H1 (cell line): ENCODE data around the gene SMPDL3B. TPM values are rescaled to one million over a fixed set of nuclear protein-coding genes. Genes with fewer than 3 reads are reported as not detected.

Experiments used
- ATF3 ChIP-seq: IDR thresholded peaks from 2 replicates; pipeline ENCODE4 v1.6.1; 2011; ENCODE audit warnings: low read depth, mild to moderate bottlenecking, low read length; ENCODE audit not compliant: insufficient read depth
- BCL11A ChIP-seq, 2 experiments: IDR thresholded peaks; one replicate each; pipeline ENCODE4 v1.6.1; 2011; ENCODE audit warnings: low read depth in 2 of 2, low read length in 2 of 2, mild to moderate bottlenecking in 2 of 2
- BRCA1 ChIP-seq: IDR thresholded peaks from 2 replicates; pipeline ENCODE4 v1.6.1; 2012; ENCODE audit warnings: low read depth, low read length, improper control_type of control experiment
- CBX5 ChIP-seq: fragments of 300-800, 300-1000 bp; sonication (generic); IDR thresholded peaks from 2 replicates; pipeline ENCODE4 v1.7.1; 2016; ENCODE audit warnings: antibody characterized with exemption, low read length, low read depth
- CEBPB ChIP-seq: IDR thresholded peaks from 2 replicates; pipeline ENCODE4 v1.6.1; 2012; ENCODE audit warnings: low read depth, low read length
- CTCF ChIP-seq, 3 experiments: IDR thresholded peaks; 1 replicate in 2 of 3; 2 replicates in 1 of 3; pipeline versions ENCODE4 v1.5.1 to v1.6.1; 2011; ENCODE audit warnings: low read length in 3 of 3, mild to moderate bottlenecking in 3 of 3, inconsistent platforms in 2 of 3, low read depth in 1 of 3, moderate library complexity in 1 of 3; ENCODE audit not compliant: insufficient read depth in 1 of 3; ENCODE audit errors: control extremely low read depth in 1 of 3
- FOSL1 ChIP-seq: IDR thresholded peaks from 2 replicates; pipeline ENCODE4 v1.6.1; 2011; ENCODE audit warnings: mild to moderate bottlenecking, low read depth, low read length, moderate library complexity; ENCODE audit not compliant: insufficient read depth
- KDM5A ChIP-seq: fragments of 200-600 bp; IDR thresholded peaks from 2 replicates; pipeline ENCODE4 v1.7.1; 2012; ENCODE audit warnings: mild to moderate bottlenecking, low read length, inconsistent platforms, mixed read lengths
- NRF1 ChIP-seq: IDR thresholded peaks from 2 replicates; pipeline ENCODE4 v1.6.1; 2011; ENCODE audit warnings: mild to moderate bottlenecking, low read depth, low read length, improper control_type of control experiment
- PHF8 ChIP-seq: fragments of 200-600 bp; sonication (generic); conservative IDR thresholded peaks from 2 replicates; pipeline ENCODE4 v1.7.1; 2012; ENCODE audit warnings: low read depth, mild to moderate bottlenecking, inconsistent platforms, low read length, moderate library complexity
- POLR2AphosphoS5 ChIP-seq: IDR thresholded peaks from 2 replicates; pipeline ENCODE4 v1.6.1; 2011; ENCODE audit warnings: low read depth, low read length
- POU5F1 ChIP-seq: IDR thresholded peaks from 2 replicates; pipeline ENCODE4 v1.6.1; 2011; ENCODE audit warnings: low read depth, mild to moderate bottlenecking, low read length, moderate library complexity
- RFX5 ChIP-seq: IDR thresholded peaks from 2 replicates; pipeline ENCODE4 v1.6.1; 2011; ENCODE audit warnings: low read depth, low read length, improper control_type of control experiment, borderline replicate concordance
- RNF2 ChIP-seq: fragments of 200-900, 300-1000 bp; sonication (generic); IDR thresholded peaks from 2 replicates; pipeline ENCODE4 v1.7.1; 2016; ENCODE audit warnings: borderline replicate concordance, low read depth, mild to moderate bottlenecking, antibody characterized with exemption, low read length; ENCODE audit not compliant: poor library complexity, severe bottlenecking; ENCODE audit errors: missing control alignments
- RXRA ChIP-seq: IDR thresholded peaks from 2 replicates; pipeline ENCODE4 v1.6.1; 2011; ENCODE audit warnings: low read depth, mild to moderate bottlenecking, low read length, moderate library complexity; ENCODE audit not compliant: insufficient read depth
- SAP30 ChIP-seq: fragments of 300-600 bp; sonication (generic); IDR thresholded peaks from 2 replicates; pipeline ENCODE4 v1.7.1; 2012; ENCODE audit warnings: low read length, moderate library complexity, mild to moderate bottlenecking, inconsistent platforms; ENCODE audit not compliant: insufficient read depth, insufficient replicate concordance
- SIN3A ChIP-seq, 2 experiments: IDR thresholded peaks in 1 of 2; conservative IDR thresholded peaks in 1 of 2; 2 replicates each; pipeline ENCODE4 v1.6.1; 2011 to 2012; ENCODE audit warnings: low read length in 2 of 2, improper control_type of control experiment in 1 of 2, low read depth in 1 of 2, mild to moderate bottlenecking in 1 of 2
- TBP ChIP-seq: IDR thresholded peaks from 2 replicates; pipeline ENCODE4 v1.6.1; 2011; ENCODE audit warnings: low read depth, low read length, improper control_type of control experiment
- polyA plus RNA-seq, 7 experiments: library from polyadenylated mRNA; depleted of rRNA in 3 of 7; stranded (reverse) in 5 of 7; unstranded in 2 of 7; fragments of >200 nt in 5 of 7; fragments of 200-250 nt in 2 of 7; gene quantifications; 1 replicate in 5 of 7; 2 replicates in 1 of 7; 4 replicates in 1 of 7; pipeline versions ENCODE4 v1.2.1 to v1.2.3, GENCODE V29; 2011 to 2013; ENCODE audit warnings: missing spikeins in 2 of 7, mixed read lengths in 2 of 7
- total RNA-seq: library from RNA; stranded (reverse); fragmentation: NEBNext Ultra II Directional; extraction: Animal tissue kit (Norgen Biotek cat#: 25700); gene quantifications from 2 replicates; pipeline ENCODE4 v1.2.1, GENCODE V29; 2021
- TF ChIP-seq, protein P1 (sequence below): IDR thresholded peaks from 2 replicates; pipeline ENCODE4 v1.6.1; 2011; ENCODE audit warnings: low read length, improper control_type of control experiment

SMPDL3B gene
- total and polyA plus RNA-seq, 2 of the 8 experiments (the other 6 are each of a cell fraction or from before 2014, with no cell fraction given), result 54.7 to 143 TPM

- TF ChIP-seq RFX5, result no peak
- no peak for TF ChIP-seq BRCA1
- TF ChIP-seq, protein P1, sequence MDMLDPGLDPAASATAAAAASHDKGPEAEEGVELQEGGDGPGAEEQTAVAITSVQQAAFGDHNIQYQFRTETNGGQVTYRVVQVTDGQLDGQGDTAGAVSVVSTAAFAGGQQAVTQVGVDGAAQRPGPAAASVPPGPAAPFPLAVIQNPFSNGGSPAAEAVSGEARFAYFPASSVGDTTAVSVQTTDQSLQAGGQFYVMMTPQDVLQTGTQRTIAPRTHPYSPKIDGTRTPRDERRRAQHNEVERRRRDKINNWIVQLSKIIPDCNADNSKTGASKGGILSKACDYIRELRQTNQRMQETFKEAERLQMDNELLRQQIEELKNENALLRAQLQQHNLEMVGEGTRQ, result peak; percentile 30; the same call in 1 of the 2 replicates
- TF ChIP-seq KDM5A, result no peak
- peak; percentile 26 to 37 (median 35) for TF ChIP-seq CTCF (IDR thresholded peaks at IDR 0.05; ENCODE audit: control extremely low read depth in 1 of 3, insufficient read depth in 1 of 3, low read depth in 1 of 3, low read length in 3 of 3)
- TF ChIP-seq RNF2, result no peak
- no peak for TF ChIP-seq FOSL1
- peak; percentile 82 for TF ChIP-seq TBP
- TF ChIP-seq SAP30, result peak; percentile 57
- TF ChIP-seq BCL11A (IDR thresholded peaks at IDR 0.05; ENCODE audit: low read depth in 2 of 2, low read length in 2 of 2), result no peak
- peak; percentile 88 for TF ChIP-seq POLR2AphosphoS5
- no peak for TF ChIP-seq NRF1
- TF ChIP-seq PHF8, result no peak
- no peak for TF ChIP-seq CEBPB
- no peak for TF ChIP-seq CBX5
- TF ChIP-seq SIN3A (conservative IDR thresholded peaks at IDR 0.05 in 1 of 2, IDR thresholded peaks at IDR 0.05 in 1 of 2; ENCODE audit: low read depth in 1 of 2, low read length in 2 of 2), result peak; percentile 28 to 88; a peak in 2 of 4 replicates
- TF ChIP-seq POU5F1, result no peak
- TF ChIP-seq RXRA, result no peak
- TF ChIP-seq ATF3, result no peak
Observed at GRCh38 chr1:27934818-27935549, at the start of gene SMPDL3B (continued).
